Testis (tissue), 2 donors: ENCODE results near the gene NACA.

Source experiments
- CTCF ChIP-seq, 3 experiments: fragments of 450-650 bp in 2 of 3; fragments of 200-600 bp in 1 of 3; sonication (generic) in 1 of 3; IDR thresholded peaks; one replicate each; pipeline ENCODE4 v1.5.1; 2016 to 2019; ENCODE audit warnings: antibody characterized with exemption in 3 of 3, mild to moderate bottlenecking in 2 of 3, moderate library complexity in 1 of 3
- POLR2A ChIP-seq: fragments of 450-650 bp; IDR thresholded peaks from one replicate; pipeline ENCODE4 v1.6.1; 2017; ENCODE audit warnings: antibody characterized with exemption, mild to moderate bottlenecking, moderate library complexity

GRCh38 chr12:56670836-56671235 lies 54.3 kb downstream of the NACA start:
- TF ChIP-seq POLR2A, result no peak
- no peak for TF ChIP-seq CTCF (IDR thresholded peaks at IDR 0.05)
